Neural progenitor cell (in vitro differentiated cells): Measurements from ENCODE around the gene LRBA.

ENCODE experiments used
- EZH2phosphoT487 ChIP-seq: fragments of 200-600 bp; sonication (generic); IDR thresholded peaks from 2 replicates; pipeline ENCODE4 v1.6.1; 2017; ENCODE audit warnings: antibody characterized with exemption
- TF ChIP-seq, protein P1 (sequence below): fragments of 200-600 bp; sonication (generic); IDR thresholded peaks from 2 replicates; pipeline ENCODE4 v1.5.1; 2017; ENCODE audit warnings: antibody characterized with exemption, mild to moderate bottlenecking

DNA sequence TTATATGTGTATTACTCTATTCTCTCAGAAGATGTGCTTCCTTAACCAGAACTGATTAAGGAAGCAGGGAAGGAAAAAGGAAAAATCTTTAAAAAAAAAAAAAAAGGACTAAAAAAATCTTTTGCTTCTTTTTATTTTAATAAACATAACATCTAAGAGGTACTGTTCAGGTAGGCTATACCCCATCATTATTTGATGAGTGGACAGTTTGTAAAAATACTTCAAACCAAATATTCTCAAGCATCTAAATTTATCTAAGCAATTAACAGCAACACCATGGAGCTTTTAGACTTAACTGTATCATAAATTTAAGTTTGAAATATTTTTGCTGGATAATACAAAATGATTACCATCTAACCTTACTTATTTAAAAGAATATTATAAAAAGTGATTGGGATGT is 264.3 kb downstream of the LRBA start:
- TF ChIP-seq, protein P1, sequence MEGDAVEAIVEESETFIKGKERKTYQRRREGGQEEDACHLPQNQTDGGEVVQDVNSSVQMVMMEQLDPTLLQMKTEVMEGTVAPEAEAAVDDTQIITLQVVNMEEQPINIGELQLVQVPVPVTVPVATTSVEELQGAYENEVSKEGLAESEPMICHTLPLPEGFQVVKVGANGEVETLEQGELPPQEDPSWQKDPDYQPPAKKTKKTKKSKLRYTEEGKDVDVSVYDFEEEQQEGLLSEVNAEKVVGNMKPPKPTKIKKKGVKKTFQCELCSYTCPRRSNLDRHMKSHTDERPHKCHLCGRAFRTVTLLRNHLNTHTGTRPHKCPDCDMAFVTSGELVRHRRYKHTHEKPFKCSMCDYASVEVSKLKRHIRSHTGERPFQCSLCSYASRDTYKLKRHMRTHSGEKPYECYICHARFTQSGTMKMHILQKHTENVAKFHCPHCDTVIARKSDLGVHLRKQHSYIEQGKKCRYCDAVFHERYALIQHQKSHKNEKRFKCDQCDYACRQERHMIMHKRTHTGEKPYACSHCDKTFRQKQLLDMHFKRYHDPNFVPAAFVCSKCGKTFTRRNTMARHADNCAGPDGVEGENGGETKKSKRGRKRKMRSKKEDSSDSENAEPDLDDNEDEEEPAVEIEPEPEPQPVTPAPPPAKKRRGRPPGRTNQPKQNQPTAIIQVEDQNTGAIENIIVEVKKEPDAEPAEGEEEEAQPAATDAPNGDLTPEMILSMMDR: no peak
- no peak for TF ChIP-seq EZH2phosphoT487
